ENCODE measurements around the gene CCDC122.

Gene CCDC122

DNA sequence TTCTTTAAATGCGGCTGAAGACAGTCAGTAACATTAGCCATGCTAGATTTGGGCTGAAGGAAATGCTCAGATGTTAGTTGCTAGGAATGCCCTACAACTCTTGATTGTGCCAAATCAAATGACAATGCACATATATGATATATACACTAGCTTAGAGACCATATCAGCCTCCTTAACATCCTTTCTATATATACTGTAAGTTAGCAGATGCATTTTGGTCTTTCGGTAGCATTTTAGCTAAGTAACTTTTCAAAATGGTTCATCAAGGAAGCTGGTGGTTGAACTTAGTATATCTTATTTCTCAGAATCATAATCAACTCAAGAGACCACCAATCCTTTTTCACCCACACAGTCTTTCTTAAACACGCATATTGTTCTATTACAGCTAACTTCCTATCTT lies 78.7 kb downstream of the CCDC122 start:
- DNase-seq, result no peak

DNA sequence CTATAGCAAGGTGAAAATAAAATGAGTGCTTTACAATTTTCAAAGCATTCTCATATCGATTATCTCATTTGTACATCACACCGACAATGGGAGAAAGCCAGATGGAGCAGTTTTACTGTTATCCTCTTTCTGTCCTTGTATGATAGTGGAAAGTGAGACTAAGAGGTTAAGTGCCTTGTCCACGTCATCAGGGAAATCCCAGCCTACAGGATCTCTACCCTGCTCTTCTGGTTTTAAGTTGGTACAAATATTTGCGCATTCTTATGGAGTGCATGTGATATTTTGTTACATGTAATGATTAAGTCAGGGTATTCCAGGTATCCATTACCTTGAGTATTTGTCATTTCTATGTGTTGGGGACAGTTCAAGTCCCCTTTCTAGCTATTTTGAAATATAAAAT lies 80.3 kb downstream of the CCDC122 start:
- no peak for DNase-seq

DNA sequence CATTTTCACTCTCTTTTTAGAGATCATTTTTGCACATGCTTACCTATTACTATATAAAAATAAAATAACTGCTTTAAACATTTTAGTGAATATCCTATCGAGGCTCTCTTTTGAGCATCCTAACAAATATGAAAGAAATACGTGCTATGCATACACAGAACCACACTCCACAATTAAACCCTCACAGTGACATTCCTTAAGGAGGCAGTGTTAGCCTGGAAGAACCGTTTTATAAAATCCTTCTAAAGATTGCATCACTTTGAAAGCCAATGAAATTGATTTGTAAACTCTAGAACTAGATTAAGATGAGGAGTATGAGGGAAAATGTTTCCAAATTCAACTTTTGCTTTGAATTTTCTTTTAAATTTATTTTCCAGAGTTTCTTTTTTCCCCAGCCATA lies 81.7 kb downstream of the CCDC122 start:
- no peak for DNase-seq

DNA sequence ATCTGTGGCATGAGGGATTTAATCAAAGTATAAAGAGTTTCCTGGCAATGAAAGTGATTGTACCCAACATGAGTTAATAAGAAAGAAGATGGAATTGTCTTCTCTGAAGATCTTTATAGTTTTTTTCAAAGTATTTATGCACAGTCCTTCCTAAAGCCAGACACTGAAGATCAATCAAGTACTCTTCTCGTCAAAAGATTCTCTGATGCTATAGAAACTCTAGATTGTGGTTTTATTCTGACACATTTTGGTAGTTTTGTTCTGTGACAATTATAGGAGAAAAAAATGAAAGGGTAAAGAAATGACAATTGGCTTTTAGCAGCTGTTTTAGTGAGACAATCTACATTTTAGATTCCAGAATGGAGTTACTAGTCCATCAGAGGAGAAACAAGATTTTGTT lies 82.4 kb downstream of the CCDC122 start:
- DNase-seq, result no peak

DNA sequence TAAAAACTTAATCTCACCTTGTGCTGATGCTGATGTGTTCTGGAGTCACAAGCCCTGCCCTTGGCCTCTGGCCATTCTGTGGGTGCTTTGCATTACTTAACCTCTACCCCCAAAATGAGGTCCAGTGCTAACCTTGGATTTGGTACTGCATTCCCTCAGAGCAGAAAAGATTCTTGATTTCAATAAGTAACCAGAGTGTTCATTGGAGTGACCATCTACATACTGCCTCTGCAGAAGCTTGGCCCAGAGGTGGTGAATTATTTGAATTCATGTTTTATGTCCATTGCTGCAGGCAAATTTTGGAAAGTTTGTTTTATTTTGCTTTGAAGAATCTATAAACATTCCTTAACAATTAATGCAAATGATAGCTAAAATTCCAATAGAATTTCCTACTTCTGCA lies 85.1 kb downstream of the CCDC122 start:
- no peak for DNase-seq

DNA sequence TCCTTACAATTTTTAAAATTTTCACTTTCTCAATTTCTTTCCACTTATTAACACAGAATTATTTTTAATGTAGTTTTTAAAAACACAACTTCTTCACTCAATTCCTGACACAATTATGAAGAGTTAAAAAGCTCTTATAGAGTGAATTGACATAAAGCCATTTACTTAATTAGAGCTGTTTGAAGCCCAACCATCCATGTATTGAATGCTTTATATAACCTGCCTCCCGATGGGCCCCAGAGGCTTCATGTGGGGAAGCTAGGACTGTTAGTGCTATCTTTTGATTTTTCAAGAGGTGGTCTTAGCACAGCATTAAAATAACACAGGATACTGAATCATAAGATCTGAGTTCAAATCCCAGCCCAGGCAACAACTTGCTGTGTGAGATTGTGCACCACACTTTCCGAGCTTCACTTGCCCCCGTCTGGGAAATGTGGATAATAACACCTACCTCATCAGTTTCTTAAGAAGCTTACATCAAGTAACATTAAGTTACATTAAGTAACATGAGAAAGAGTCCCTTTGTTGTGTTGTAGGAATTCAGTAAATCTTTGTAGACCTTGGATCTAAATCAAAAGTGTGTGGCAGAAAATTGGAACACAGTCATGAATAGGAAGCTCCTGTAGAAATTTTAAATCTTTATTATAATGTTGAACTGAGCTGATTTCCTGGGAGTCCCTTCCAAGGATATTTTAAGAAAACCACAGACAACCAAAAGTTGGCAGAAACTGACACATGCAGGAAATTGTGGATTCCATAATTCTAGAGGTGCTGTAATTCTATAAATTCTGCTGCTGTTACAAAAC lies 87.3 kb downstream of the CCDC122 start:
- DNase-seq, result no peak

DNA sequence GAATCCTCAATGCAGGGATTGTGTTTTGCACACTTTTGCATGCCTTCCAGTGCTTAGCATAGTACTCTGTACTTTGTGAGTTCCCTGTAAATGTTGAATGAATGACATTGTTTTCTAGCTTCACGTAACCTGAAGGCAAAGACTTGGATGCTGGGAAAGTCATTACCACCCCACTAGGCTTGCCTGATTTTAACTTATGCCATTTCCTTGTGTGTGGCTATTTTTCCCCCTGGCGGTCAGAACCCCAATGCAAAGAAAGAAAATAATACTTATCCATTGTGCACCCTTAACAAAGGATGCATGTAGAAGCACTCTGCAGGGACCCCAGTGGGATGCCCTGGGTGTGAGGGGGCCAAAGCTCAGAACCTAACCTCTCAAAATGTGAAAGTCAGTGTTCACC lies 91.5 kb downstream of the CCDC122 start:
- DNase-seq, result peak; percentile 66

DNA sequence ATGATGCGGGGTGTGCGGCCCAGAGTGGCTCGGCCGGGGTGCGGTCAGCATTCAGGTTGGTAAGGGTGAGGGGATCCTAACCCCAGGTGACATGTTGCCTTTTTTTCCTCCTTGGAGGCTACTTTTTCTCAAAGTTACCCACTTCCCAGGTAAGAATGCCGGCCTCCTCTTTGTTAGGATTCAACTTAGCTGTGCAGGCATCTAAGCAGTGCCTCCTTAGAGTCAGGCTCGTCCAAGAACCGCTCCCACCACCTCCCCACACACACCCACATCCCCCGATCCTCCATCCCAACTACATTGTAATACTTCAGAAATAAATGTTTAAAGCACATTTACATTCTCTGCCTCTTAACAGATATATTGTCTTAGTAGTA lies 92.0 kb downstream of the CCDC122 start:
- DNase-seq, result no peak

DNA sequence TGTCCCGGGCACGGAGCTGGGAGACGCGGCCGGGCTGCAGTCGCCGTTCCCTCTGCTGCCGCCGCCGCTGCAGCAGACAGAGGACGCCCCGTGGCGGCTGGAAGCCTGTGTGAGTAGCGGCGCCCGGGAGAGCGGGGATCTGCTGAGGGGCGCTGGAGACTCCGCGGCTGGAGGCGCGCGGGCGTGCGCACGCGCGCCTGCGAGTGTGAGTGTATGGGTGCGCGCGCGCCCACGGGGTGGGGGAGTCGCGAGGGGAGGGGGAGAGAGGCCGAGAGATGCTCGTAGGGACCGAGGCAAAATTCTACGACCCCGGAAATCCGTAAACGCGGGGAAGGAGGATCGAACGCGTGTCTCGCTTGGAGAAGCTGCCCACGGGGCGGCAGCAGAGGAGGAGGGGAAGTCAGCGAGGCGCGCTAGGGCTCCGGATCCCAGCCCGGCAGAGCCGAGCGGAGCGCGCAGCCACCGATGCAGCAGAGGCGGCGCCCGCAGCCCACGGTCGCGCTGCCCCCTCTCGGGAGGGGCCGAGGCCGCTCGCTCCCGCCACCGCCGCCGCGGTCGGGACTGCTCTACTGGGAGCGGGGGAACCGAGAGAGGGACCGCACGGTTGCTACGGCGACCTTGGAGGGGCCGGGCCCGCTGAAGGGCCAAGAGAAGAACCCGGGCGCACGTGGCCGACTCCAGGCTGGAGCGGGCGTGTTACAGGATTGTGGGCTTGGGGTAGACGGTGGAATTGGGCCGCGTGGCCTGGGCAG lies 92.6 kb downstream of the CCDC122 start, which contains the start of gene ENOX1:
Gene ENOX1, minus strand, starts transcription at position 207 of the 752 bp plus-strand sequence.
- peak; percentile 94 for DNase-seq

DNA sequence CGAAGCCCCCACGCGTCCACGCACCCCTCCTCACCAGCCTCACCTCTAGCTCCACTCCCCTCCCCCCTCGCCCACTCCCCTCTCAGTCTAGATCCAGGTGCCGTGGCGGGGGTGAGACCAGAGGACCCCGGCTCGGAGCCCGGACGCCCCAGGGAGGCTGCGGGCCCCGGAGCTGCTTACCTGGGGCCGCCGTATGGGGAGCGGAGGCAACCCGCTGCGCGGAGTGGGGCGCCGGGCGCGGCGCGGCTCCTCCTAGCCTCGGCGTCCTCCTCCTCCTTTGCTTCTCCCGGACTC lies 93.1 kb downstream of the CCDC122 start:
- no peak for DNase-seq

All from eye (tissue), 1 donor.